Hematopoietic multipotent progenitor cell treated with erythropoietin and hydrocortisone succinate and interleukin-3 and kit ligand, for 6 days (in vitro differentiated cells): Measurements from ENCODE around the gene LRRC63.
"Not testable (repeated sequence)": the region's sequence is repeated elsewhere in the genome, so short reads cannot be mapped to it uniquely, and the experiment has no call there.

ENCODE experiments used
- DNase-seq: peaks from one replicate; pipeline ENCODE4 v3.0.0-alpha.2; 2015

The LRRC63 gene

DNA sequence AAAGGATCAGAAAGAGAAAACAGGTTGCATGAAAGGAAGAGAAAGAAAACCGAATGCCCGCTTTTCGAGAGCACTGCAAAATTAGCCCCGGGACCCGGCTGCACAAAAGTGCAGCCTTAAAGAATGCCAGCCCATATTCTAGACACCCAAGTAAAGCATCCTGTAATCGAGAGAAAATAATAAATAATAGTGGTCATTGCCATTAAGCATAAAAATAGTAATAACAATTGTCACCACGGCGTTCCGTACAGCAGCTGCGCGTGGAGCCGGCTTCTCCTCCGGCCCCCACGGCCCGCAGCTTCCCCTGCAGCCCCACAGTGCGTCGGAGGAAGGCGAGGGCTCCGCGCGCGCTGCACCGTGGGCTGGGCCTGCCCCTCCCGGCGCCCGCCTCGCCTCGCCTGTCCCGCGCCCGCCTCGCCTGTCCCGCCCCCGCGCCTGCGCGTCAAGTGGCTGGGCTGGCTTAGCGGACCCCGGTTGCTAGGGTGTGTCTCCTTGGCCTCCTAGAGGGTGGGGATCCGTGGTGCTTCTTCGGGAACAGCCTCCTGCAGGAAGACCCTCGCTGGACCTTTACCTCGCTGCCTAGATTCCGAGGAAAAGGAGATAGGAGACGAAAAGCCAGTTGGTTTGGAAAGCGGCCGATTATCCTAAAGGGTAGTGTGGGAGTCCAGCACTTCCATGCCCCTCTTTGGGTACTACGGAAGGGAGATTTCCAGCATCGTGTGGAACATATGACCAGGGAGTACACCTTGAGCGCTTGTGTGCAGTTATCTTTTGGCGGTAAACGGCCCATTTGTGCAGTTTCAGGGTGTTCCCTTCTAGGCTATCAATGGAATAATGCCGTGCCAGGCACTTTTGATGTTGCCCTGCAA, at the start of gene LRRC63:
LRRC63 (plus strand) TSS at position 446 of the 869 bp plus-strand sequence. CDS start 1,107 bp downstream, outside the sequence.
- DNase-seq = peak; percentile 94

DNA sequence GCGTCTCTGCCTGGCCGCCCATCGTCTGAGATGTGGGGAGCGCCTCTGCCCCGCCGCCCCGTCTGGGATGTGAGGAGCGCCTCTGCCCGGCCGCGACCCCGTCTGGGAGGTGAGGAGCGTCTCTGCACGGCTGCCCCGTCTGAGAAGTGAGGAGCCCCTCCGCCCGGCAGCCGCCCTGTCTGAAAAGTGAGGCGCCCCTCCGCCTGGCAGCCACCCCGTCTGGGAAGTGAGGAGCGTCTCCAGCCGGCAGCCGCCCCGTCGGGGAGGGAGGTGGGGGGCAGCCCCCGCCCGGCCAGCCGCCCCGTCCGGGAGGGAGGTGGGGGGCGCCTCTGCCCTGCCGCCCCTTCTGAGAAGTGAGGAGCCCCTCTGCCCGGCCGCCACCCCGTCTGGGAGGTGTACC, 49.0 kb upstream of the LRRC63 start:
- DNase-seq = not testable (repeated sequence)

DNA sequence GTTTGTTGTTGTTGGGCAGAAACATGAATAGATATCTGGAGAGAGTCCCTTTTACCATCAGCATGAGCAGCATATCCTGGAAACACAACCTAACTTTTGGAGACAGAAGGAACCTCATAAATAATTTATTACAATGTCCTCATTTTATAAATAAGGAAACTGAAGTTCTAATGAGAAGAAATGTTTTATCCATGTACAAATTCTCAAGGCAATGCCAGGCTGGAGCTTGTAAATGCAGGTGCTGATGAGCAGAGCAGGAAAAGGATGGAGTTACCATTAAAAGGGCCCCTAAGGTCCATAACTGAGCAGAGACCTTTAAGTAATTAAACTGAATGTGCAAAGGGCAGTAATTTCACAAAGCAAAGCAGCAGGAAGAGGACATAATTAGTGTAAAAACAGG, 47.1 kb upstream of the LRRC63 start:
- DNase-seq = no peak

DNA sequence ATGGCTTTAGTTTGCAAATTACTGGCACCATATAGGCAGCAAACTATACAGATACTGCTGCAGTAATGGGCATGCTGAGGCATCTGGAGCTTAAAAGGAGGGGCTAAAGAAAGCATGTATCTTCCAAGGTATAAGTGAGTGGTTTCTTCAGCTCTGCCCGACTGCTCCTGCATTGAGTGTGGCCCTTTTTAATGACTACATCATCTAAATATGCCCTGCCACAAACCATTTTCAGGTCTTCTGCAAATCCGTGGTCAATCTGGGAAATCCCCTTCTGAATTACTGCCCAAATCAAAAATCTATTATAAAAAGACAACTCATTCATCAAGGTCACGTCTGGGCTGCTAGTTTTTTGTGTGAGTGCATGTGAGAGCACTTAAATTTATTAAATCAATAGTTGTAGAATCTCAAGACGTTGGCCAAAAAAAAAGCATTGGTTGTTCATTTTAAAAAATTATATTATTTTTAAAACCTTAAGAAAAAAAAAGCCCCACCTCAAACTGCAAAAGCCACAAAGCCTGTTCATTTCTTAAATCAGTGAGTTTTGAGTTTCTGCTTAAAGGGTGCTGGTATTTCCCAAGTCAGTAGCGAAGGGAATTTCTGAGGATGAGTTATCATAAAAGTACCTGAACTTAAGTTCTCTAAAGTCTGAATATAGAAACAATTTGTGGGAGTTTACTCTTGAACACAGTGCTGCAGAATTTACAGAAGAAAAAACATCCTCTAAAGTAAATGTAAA, 46.1 kb upstream of the LRRC63 start:
- DNase-seq = no peak

DNA sequence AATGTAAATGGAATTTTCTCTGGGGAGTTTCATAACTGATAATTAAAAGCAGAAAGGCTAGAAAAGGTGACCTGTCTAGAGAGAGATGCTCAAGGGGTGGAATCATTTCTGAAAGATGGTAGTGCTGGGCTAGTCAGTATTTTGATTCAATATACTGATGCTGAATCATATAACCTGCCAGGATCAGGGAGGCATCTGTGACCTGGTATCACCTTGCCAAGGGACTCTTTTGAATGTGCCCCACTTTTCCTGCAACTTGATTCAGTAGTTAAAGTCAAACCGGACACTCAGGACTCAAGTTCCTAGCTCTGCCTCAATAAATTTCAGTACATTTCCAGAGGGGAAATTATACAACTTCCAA, 45.5 kb upstream of the LRRC63 start:
- no peak for DNase-seq

DNA sequence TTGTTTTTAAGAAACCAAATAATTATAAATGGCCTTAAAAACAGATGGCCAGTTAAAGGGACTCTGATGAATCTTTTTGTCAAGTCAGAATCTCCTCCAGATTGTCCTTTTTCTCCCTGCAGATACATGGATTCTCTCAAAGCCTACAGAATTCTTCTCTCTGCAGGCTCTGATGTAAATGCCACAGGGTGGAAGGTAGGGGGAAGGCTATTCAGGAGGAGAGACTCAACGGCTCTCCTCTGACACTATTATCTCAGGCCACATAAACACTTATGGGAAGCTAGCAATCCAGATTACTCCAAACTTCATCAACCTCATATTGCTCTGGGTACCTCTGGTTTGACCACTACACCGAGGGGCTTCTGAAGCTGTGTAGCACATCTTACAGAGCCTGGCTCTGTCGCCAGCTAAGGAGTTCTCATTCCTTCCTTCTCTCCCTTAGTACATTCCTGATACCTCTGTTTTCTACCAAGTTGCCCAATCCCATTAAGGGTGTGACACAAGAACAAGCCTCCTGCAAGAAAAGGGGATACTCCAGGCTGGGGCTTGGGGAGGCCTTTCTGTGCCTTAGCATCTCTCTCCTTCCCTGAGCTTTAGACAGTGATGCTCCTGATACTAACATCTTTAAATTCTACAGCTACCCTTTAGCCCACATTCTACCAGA, 44.6 kb upstream of the LRRC63 start:
- DNase-seq = no peak

GRCh38 chr13:46168341-46168740, 43.4 kb upstream of the LRRC63 start:
- no peak for DNase-seq

DNA sequence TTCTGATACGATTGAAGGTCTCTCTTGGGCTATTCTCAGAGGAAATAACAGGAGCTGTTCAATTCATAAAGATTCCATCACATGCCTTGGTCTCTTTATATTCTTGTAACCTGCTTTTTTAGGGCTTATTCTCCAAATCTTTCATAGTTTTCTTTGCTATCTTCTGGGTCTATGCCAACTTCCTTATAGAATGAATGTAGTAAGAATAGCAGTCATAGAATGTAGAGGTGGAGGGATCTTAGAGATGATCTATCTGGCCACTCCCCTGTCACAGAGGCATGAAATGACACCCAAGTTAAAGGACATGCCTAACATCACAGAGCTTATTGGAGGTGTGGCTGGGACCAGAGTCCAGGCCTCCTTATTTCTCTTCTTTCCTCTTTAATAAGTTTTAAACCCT, 42.9 kb upstream of the LRRC63 start:
- peak; percentile 77 for DNase-seq

GRCh38 chr13:46169758-46170157, 42.0 kb upstream of the LRRC63 start:
- no peak for DNase-seq

DNA sequence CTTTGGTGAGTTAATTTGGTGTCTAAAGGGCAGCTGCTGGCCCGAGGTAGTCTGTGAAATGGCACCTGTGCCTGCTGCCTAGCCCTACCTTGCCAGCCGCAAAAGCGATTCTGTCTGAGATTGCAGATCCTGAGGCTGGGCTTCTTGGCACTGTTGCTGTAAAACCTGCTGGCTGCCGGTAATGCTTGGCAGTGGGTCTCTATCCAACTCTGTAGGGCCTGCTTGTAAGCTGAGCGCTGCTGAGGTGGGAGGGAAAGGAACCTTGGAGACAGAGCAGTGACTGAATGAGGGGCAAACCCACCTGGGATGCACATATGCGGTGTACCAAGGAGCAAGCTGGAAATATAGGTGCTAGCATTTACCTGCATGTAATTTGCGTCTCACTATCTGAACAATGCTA, 41.5 kb upstream of the LRRC63 start:
- DNase-seq = no peak

GRCh38 chr13:46170687-46171086, 41.0 kb upstream of the LRRC63 start:
- DNase-seq = peak; percentile 58

GRCh38 chr13:46171217-46171616, 40.5 kb upstream of the LRRC63 start:
- no peak for DNase-seq

GRCh38 chr13:46171739-46172138, 40.0 kb upstream of the LRRC63 start:
- no peak for DNase-seq

- DNase-seq = peak; percentile 62
Observed at GRCh38 chr13:46172531-46172991, 39.2 kb upstream of the LRRC63 start.

GRCh38 chr13:46173656-46174055, 38.1 kb upstream of the LRRC63 start:
- DNase-seq = no peak

DNA sequence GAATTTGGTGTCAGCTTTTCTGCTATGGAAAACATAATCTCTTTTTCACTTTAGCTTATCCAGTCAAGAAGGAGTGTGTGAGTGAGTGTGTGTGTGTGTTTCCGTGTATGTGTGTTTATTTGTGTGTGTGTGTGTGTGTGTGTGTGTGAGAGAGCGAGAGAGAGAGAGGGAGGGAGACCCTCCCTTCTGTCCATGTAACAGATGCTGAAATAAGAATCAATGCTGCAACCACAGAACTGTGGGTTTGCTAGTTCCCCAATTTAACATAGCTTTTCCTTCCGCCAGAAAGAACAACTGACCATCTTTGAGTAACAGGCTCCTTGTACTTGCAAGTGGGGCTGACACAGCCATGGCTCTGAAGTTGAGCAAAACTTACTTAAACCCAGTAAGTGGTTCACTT, 35.0 kb upstream of the LRRC63 start:
- DNase-seq = peak; percentile 84

DNA sequence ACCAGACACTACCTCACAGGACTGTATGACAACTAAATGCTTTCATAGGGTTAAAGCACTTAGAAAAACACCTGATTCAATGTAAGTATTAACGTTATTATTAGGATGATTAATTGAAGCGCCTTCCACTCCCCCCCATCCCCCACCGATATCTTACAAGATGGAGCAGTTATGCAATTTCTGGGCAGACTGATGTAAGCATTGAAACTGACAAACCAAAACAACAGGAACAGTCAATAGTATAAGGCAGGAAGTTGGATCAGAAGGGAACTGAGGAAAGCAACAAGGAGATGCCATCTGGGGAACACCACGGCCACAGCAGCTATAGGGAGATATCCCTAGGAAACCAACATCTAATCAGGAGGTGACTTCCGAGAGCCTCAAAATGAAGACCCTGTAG, 33.6 kb upstream of the LRRC63 start:
- DNase-seq = peak; percentile 69

- no peak for DNase-seq
Observed at GRCh38 chr13:46178821-46179220, 32.9 kb upstream of the LRRC63 start.

DNA sequence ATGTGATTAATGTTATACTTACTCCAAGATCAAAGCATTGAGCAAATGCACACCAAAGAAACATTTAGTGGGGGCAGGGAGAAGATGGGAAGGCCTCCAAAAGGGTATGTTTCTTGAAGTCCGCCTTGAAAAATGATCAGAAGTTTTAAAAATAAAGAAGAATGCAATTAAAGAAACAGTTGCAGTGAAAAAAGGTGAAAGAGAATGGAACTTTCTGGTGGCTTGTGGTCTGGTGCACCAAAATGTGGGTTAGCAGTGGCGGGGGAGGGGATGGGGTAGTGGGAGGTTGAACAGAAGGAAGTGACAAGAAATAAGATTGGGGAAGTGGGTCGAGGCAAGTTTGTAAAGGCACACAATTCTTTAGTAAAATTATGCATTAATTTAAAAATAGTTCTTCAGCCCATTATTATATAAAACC, 32.2 kb upstream of the LRRC63 start:
- peak; percentile 80 for DNase-seq

DNA sequence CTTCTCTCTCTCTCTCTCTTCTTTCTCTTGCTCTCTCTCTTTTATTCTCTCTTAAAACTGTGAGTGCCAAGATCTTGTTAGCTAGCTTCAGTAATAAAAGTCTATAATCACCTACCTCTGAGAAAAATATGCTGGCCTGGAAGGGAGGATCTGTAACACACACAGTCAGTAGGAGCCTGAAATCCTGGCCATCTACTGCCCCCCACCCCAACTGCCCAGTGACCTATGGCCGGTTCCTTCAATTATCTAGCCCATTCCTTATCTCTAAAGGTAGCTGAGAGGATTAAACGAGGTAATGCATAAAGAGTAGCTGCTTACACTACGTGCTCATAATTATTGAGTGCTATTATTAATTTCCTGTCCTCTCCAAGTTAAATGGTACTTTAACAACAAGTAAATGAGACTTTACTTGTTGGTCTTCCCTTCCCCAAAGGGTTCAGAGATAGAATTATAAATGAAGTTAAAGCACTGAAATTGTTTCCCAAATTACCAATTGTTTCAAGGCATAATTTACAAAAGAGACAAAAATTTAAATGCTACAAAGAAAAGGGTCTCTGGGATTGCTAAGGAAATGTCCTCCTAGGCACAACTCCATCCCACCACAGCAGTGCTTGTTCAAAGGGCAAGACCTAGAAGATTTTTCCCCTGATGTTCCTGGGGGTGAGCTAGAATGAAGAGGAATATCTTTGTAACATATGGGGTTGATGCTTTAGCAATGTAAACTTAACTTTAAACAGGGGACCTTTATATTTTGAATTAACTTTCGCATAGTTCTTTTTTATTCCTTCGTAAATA, 31.6 kb upstream of the LRRC63 start:
- DNase-seq = no peak

DNA sequence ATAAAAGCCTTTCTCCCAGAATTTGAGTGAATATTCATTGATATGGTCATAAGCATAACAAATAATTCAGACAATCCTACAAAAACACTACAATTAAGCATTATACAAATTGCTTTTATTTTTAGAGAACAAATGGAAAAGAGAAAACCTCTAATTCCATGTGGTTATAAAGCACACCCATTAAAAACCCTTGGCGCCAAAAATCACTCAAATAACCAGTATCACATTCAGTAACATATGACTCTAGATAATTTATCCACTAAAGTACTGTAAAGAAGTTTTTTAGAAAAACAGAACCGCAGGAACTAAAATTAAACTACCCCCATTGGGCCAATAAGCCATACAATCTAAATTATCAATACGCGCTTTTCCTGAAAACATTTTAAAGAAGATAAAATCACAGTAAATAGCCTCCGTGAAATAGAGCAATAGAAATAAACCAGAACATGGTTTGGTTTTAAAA, 30.3 kb upstream of the LRRC63 start:
- peak; percentile 62 for DNase-seq

DNA sequence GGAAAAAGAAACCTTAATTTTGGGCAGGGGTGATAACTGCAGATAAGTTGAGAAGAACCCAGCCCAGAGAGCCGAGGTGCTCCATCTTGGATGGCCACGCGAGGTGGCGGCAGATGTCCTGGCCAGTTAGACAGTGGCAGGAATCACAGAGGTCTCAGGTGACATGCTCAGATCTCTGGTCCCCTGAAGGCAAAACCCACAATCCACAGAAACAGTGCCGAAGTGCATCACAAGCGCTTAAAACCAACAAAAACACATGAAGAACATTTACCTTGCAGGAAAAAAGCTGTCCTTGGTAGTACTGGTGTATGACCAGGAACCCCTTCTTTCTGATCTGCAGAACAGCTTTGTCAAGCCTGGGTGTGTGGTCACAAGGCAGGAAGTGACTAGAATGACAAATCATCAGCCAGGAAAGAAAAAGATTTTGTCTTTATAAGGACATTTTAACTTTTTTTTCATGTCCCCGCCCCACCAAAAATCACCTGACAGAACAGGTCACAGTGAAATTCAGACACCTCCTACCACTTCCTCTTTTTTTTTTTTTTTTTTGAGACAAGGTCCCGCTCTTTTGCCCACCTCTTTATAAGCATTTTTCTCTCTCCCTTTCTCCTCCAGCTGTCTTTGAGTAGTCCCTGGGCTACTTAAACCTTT, 29.8 kb upstream of the LRRC63 start, which contains the start of gene LCP1:
LCP1 (minus strand) TSS at position 338 of the 651 bp plus-strand sequence. CDS start 22,515 bp downstream, outside the sequence.
- peak; percentile 91 for DNase-seq
